GM12878 (cell line): ENCODE results near the gene ANP32B. TPM values are rescaled to one million over a fixed set of nuclear protein-coding genes. Genes with fewer than 3 reads are reported as not detected.

Source experiments
- ATAC-seq: fragments of 200-7000 bp; cut with Tn5 transposase; 3 replicates; pipeline ENCODE4 v1.9.1; 2020; ENCODE audit warnings: mild to moderate bottlenecking, moderate library complexity
- BruUV-seq: library from RNA; stranded (reverse); fragments of 400-500 nt; replicated peaks from 2 replicates; lab custom pipeline; 2021; lab: Mats Ljungman, UMichigan
- CTCF ChIA-PET: fragments of 300-600 bp; sonication (Branson Sonifier 250); formaldehyde crosslinking; extraction: SDS; loops from one replicate; lab custom pipeline; 2021; ENCODE audit warnings: inconsistent platforms; lab: Yijun Ruan, JAX
- POLR2A ChIA-PET: fragments of 350-600 bp; formaldehyde crosslinking; extraction: SDS; loops from one replicate; lab custom pipeline; 2021; ENCODE audit warnings: inconsistent platforms; lab: Charles Lee
- RAD21 ChIA-PET: fragments of 300-600 bp; sonication (Branson Sonifier 250); formaldehyde crosslinking; loops from one replicate; lab custom pipeline; 2023; ENCODE audit warnings: antibody characterized with exemption; ENCODE audit not compliant: unreplicated experiment; lab: Charles Lee
- SMC1A ChIA-PET: fragments of 300-600 bp; sonication (Branson Sonifier 250); formaldehyde crosslinking; loops from one replicate; lab custom pipeline; 2023; ENCODE audit not compliant: unreplicated experiment, uncharacterized antibody; lab: Charles Lee
- DNase-seq: peaks from one replicate; pipeline ENCODE4 v3.0.0-alpha.2; 2011; ENCODE audit warnings: low read depth, low spot score
- FAIRE-seq: peaks from 3 replicates; lab custom pipeline; 2011; peaks lifted over from hg19 to GRCh38; lab: Jason Lieb, UNC
- H2AFZ ChIP-seq: 2 replicates; pipeline ENCODE4 v1.6.0; 2011; ENCODE audit warnings: low read depth, low read length, control low read depth; ENCODE audit not compliant: control insufficient read depth
- H3K27ac ChIP-seq: 2 replicates; pipeline ENCODE4 v1.5.1; 2011; ENCODE audit warnings: control low read depth; ENCODE audit not compliant: control insufficient read depth, insufficient read depth
- H3K27me3 ChIP-seq, 2 experiments: replicated peaks in 1 of 2; 2 replicates each; pipeline versions ENCODE4 v1.6.0 to v1.6.1; 2011; ENCODE audit warnings: low read length in 1 of 2; ENCODE audit not compliant: control insufficient read depth in 2 of 2, insufficient read depth in 2 of 2
- H3K36me3 ChIP-seq, 2 experiments: 2 replicates each; pipeline ENCODE4 v1.5.1; 2011; ENCODE audit warnings: low read length in 1 of 2; ENCODE audit not compliant: control insufficient read depth in 2 of 2, insufficient read depth in 2 of 2
- H3K4me1 ChIP-seq: 2 replicates; pipeline ENCODE4 v1.6.1; 2011; ENCODE audit warnings: mild to moderate bottlenecking, low read length, moderate library complexity, mixed read lengths; ENCODE audit not compliant: control insufficient read depth, insufficient read depth
- H3K4me2 ChIP-seq: 2 replicates; pipeline ENCODE4 v1.6.0; 2011; ENCODE audit warnings: control low read depth; ENCODE audit not compliant: control insufficient read depth, insufficient read depth
- H3K4me3 ChIP-seq: fragments of 200-600 bp; sonication (generic); 2 replicates; pipeline ENCODE4 v1.5.1; 2016
- H3K79me2 ChIP-seq: 2 replicates; pipeline ENCODE4 v1.6.0; 2011; ENCODE audit warnings: low read length; ENCODE audit not compliant: control insufficient read depth, insufficient read depth
- H3K9ac ChIP-seq: 2 replicates; pipeline ENCODE4 v1.8.0; 2011; ENCODE audit warnings: low read length, control low read depth, mixed read lengths; ENCODE audit not compliant: control insufficient read depth, insufficient read depth
- H3K9me3 ChIP-seq: replicated peaks from 3 replicates; pipeline ENCODE4 v1.5.1; 2011; ENCODE audit warnings: mild to moderate bottlenecking, low read length; ENCODE audit not compliant: control insufficient read depth, insufficient read depth
- H4K20me1 ChIP-seq: 2 replicates; pipeline ENCODE4 v1.6.0; 2011; ENCODE audit not compliant: control insufficient read depth, insufficient read depth
- BCL3 ChIP-seq: IDR thresholded peaks from 2 replicates; pipeline ENCODE4 v1.6.1; 2011; ENCODE audit warnings: borderline replicate concordance, low read depth, mild to moderate bottlenecking, moderate library complexity, low read length; ENCODE audit not compliant: insufficient read depth, poor library complexity, severe bottlenecking
- IRF3 ChIP-seq: fragments of 450-650 bp; IDR thresholded peaks from 2 replicates; pipeline ENCODE4 v1.6.1; 2014; ENCODE audit warnings: mild to moderate bottlenecking
- PAX8 ChIP-seq: fragments of 450-650 bp; IDR thresholded peaks from 2 replicates; pipeline ENCODE4 v1.6.1; 2017; ENCODE audit warnings: mild to moderate bottlenecking, moderate library complexity
- SUPT20H ChIP-seq: IDR thresholded peaks from 2 replicates; pipeline ENCODE4 v1.6.1; 2011; ENCODE audit warnings: low read depth, mild to moderate bottlenecking, low read length, moderate library complexity, borderline replicate concordance; ENCODE audit not compliant: control insufficient read depth
- TCF7 ChIP-seq: IDR thresholded peaks from 2 replicates; pipeline ENCODE4 v1.6.1; 2014; ENCODE audit warnings: antibody characterized with exemption, borderline replicate concordance
- ZNF622 ChIP-seq: fragments of 450-650 bp; IDR thresholded peaks from 2 replicates; pipeline ENCODE4 v1.6.1; 2017; ENCODE audit warnings: mild to moderate bottlenecking, inconsistent platforms
- WGBS: methylation state at CpG from one replicate; pipeline ENCODE4 v1.1.6; 2016; ENCODE audit warnings: low lambda C conversion rate; ENCODE audit not compliant: insufficient replicate concordance, insufficient coverage; ENCODE audit errors: missing lambda C conversion rate; 5-methylcytosine and 5-hydroxymethylcytosine counted together
- in situ Hi-C: fragments of 300-500 bp; cut with MboI; formaldehyde crosslinking; loops from 9 replicates; pipeline ENCODE4 v1.14.3; 2018; ENCODE audit warnings: mixed read lengths
- intact Hi-C: fragments of 100-400 bp; cut with micrococcal nuclease; formaldehyde crosslinking; loops from one replicate; pipeline ENCODE4 v1.14.2; 2022; ENCODE audit not compliant: unreplicated experiment
- polyA plus RNA-seq, 11 experiments: library from polyadenylated mRNA; depleted of rRNA in 4 of 11; unstranded in 6 of 11; stranded (reverse) in 5 of 11; fragments of >200 nt; fragmentation: Nextera tagmentation in 4 of 11; fragmentation: Illumina TruSeq in 1 of 11; extraction: Ambion mirVana in 4 of 11; extraction: Trizol in 1 of 11; gene quantifications; 1 replicate in 1 of 11; 2 replicates in 10 of 11; pipeline versions ENCODE4 v1.2.1 to v1.2.3, GENCODE V29; 2011 to 2016; ENCODE audit warnings: inconsistent platforms in 2 of 11, missing spikeins in 2 of 11, low read depth in 1 of 11
- total RNA-seq, 4 experiments: library from RNA; depleted of rRNA in 3 of 4; stranded (reverse); fragments of >200 nt in 3 of 4; fragmentation: Illumina TruSeq in 1 of 4; extraction: Trizol in 1 of 4; gene quantifications; 2 replicates each; pipeline versions ENCODE4 v1.2.1 to v1.2.3, GENCODE V29; 2013 to 2021

ANP32B gene
- total and polyA plus RNA-seq, 10 of the 15 experiments (the other 5 are each of a cell fraction or from before 2014, with no cell fraction given), result 24.5 to 419 (median 171) TPM

GRCh38 chr9:98007251-98007928 is 24.2 kb downstream of the ANP32B start:
- FAIRE-seq, result no peak
- ChIA-PET POLR2A (interaction anchor here (1.0 to 3.1 kb wide), 2 partner anchors 19 to 50 kb away, joined by 5 to 11 read pairs; no protein-coding TSS in a partner anchor), RAD21 (no interaction called here), SMC1A (interaction anchor here (0.8 to 1.8 kb wide), 3 partner anchors 9 to 44 kb away, joined by 3 to 7 read pairs (median 6); no protein-coding TSS in a partner anchor), CTCF (interaction anchor here (0.8 to 1.4 kb wide), 5 partner anchors 9 to 111 kb away, joined by 3 to 7 read pairs (median 3); partner anchors contain the start of gene TRIM14)
- TF ChIP-seq ZNF622 (no peak), PAX8 (no peak), BCL3 (peak; percentile 43), TCF7 (no peak), SUPT20H (no peak), IRF3 (no peak)
- Histone ChIP-seq H3K27me3 (no peaks in the 10 kb centered on the region), H3K9me3 (no peaks in the 10 kb centered on the region), H4K20me1 (0 out of 2 replicates have a peak, but pooled peaks cover 2% of the 10 kb centered on the region), H3K4me1 (no peaks in the 10 kb centered on the region), H3K79me2 (peaks cover 8% of the 10 kb centered on the region), H3K4me3 (no peak overlapping the region), H3K27ac (no peak overlapping the region), H2AFZ (no peak overlapping the region), H3K4me2 (no peak overlapping the region), H3K9ac (no peak overlapping the region), H3K36me3 (peaks cover 38 to 63% of the 10 kb centered on the region in 2 experiments)
- intact Hi-C loops (no loop called here), in situ Hi-C loops (no loop called here)
- WGBS, result 54% methylated on average over 13 of the region's 13 CpGs
- DNase-seq, result no peak
- no TSS peak for BruUV-seq
- no peak for ATAC-seq
